HEK293 (cell line): ENCODE results near the gene HEPH.

Source experiments
- CTCF ChIA-PET: fragments of 350-600 bp; formaldehyde crosslinking; extraction: SDS; loops from one replicate; lab custom pipeline; 2021; ENCODE audit warnings: antibody characterized with exemption; lab: Yijun Ruan, JAX
- POLR2A ChIA-PET: fragments of 300-600 bp; formaldehyde crosslinking; extraction: SDS; loops from one replicate; lab custom pipeline; 2020; ENCODE audit warnings: antibody characterized with exemption, inconsistent platforms; lab: Yijun Ruan, JAX
- H3K27ac ChIP-seq: fragments of 200-500 bp; sonication (Bioruptor generic); 2 replicates; pipeline ENCODE4 v1.5.1; 2014; ENCODE audit warnings: low read depth, low read length, control low read depth, inconsistent platforms; ENCODE audit errors: extremely low read depth
- H3K36me3 ChIP-seq, 2 experiments: fragments of 200-500 bp in 1 of 2; sonication (Bioruptor generic) in 1 of 2; 1 replicate in 1 of 2; 2 replicates in 1 of 2; pipeline ENCODE4 v1.5.1; 2014 to 2017; ENCODE audit warnings: inconsistent platforms in 2 of 2, low read length in 2 of 2; ENCODE audit not compliant: control insufficient read depth in 2 of 2, insufficient read depth in 1 of 2
- H3K4me1 ChIP-seq: fragments of 200-500 bp; sonication (Bioruptor generic); 2 replicates; pipeline ENCODE4 v1.5.1; 2014; ENCODE audit warnings: mild to moderate bottlenecking, low read length, inconsistent platforms; ENCODE audit not compliant: control insufficient read depth, insufficient read depth
- H3K4me3 ChIP-seq: 2 replicates; pipeline ENCODE4 v1.5.1; 2011; ENCODE audit warnings: low read depth, mild to moderate bottlenecking, control low read depth, low read length, moderate library complexity
- H3K9me3 ChIP-seq: fragments of 200-500 bp; sonication (Bioruptor generic); 2 replicates; pipeline ENCODE4 v1.5.1; 2014; ENCODE audit warnings: low read depth, low read length, inconsistent platforms; ENCODE audit not compliant: control insufficient read depth, insufficient read depth
- ATF2 ChIP-seq: fragments of 450-650 bp; formaldehyde crosslinking; IDR thresholded peaks from 2 replicates; pipeline ENCODE4 v1.5.1; 2016; ENCODE audit warnings: missing biosample characterization, missing genetic modification characterization, low read depth
- EGR2 ChIP-seq: fragments of 450-650 bp; formaldehyde crosslinking; IDR thresholded peaks from 2 replicates; pipeline ENCODE4 v1.5.1; 2016; ENCODE audit warnings: low read depth, missing biosample characterization, missing genetic modification characterization
- KLF8 ChIP-seq: fragments of 450-650 bp; formaldehyde crosslinking; IDR thresholded peaks from 2 replicates; pipeline ENCODE4 v1.5.1; 2016; ENCODE audit warnings: missing biosample characterization, missing genetic modification characterization
- KLF9 ChIP-seq: fragments of 450-650 bp; formaldehyde crosslinking; IDR thresholded peaks from 2 replicates; pipeline ENCODE4 v1.5.1; 2016; ENCODE audit warnings: missing biosample characterization, missing genetic modification characterization, low read depth
- OSR2 ChIP-seq: fragments of 450-650 bp; formaldehyde crosslinking; IDR thresholded peaks from 2 replicates; pipeline ENCODE4 v1.5.1; 2016; ENCODE audit warnings: missing biosample characterization, missing genetic modification characterization
- TCF7L2 ChIP-seq: IDR thresholded peaks from 2 replicates; pipeline ENCODE4 v1.6.1; 2011; ENCODE audit warnings: low read depth, mild to moderate bottlenecking, inconsistent platforms, low read length, moderate library complexity, borderline replicate concordance
- ZBTB17 ChIP-seq: fragments of 450-650 bp; formaldehyde crosslinking; IDR thresholded peaks from 2 replicates; pipeline ENCODE4 v1.5.1; 2016; ENCODE audit warnings: missing biosample characterization, missing genetic modification characterization
- ZFP37 ChIP-seq: fragments of 450-650 bp; formaldehyde crosslinking; IDR thresholded peaks from 2 replicates; pipeline ENCODE4 v1.5.1; 2016; ENCODE audit warnings: missing biosample characterization, missing genetic modification characterization
- ZNF112 ChIP-seq: fragments of 450-650 bp; formaldehyde crosslinking; IDR thresholded peaks from 2 replicates; pipeline ENCODE4 v1.5.0; 2017; ENCODE audit warnings: missing biosample characterization, missing genetic modification characterization
- ZNF121 ChIP-seq: fragments of 450-650 bp; formaldehyde crosslinking; IDR thresholded peaks from 2 replicates; pipeline ENCODE4 v1.5.1; 2016; ENCODE audit warnings: missing biosample characterization, missing genetic modification characterization
- ZNF146 ChIP-seq: fragments of 450-650 bp; formaldehyde crosslinking; IDR thresholded peaks from 2 replicates; pipeline ENCODE4 v1.5.1; 2016; ENCODE audit warnings: missing biosample characterization, missing genetic modification characterization
- ZNF221 ChIP-seq: fragments of 450-650 bp; formaldehyde crosslinking; IDR thresholded peaks from 2 replicates; pipeline ENCODE4 v1.5.1; 2017; ENCODE audit warnings: missing biosample characterization, missing genetic modification characterization, borderline replicate concordance
- ZNF239 ChIP-seq: fragments of 450-650 bp; formaldehyde crosslinking; IDR thresholded peaks from 2 replicates; pipeline ENCODE4 v1.5.1; 2016; ENCODE audit warnings: missing biosample characterization, missing genetic modification characterization
- ZNF335 ChIP-seq: fragments of 450-650 bp; formaldehyde crosslinking; conservative IDR thresholded peaks from 2 replicates; pipeline ENCODE4 v1.5.1; 2016; ENCODE audit warnings: missing biosample characterization, missing genetic modification characterization
- ZNF350 ChIP-seq: fragments of 450-650 bp; formaldehyde crosslinking; IDR thresholded peaks from 2 replicates; pipeline ENCODE4 v1.5.0; 2017; ENCODE audit warnings: missing biosample characterization, mild to moderate bottlenecking, missing genetic modification characterization
- ZNF394 ChIP-seq: fragments of 450-650 bp; formaldehyde crosslinking; IDR thresholded peaks from 2 replicates; pipeline ENCODE4 v1.5.1; 2016; ENCODE audit warnings: missing biosample characterization, missing genetic modification characterization, mild to moderate bottlenecking, moderate library complexity, borderline replicate concordance
- ZNF433 ChIP-seq: fragments of 450-650 bp; formaldehyde crosslinking; IDR thresholded peaks from 2 replicates; pipeline ENCODE4 v1.5.1; 2016; ENCODE audit warnings: missing biosample characterization, missing genetic modification characterization, low read depth
- ZNF48 ChIP-seq: fragments of 450-650 bp; formaldehyde crosslinking; IDR thresholded peaks from 2 replicates; pipeline ENCODE4 v1.5.1; 2016; ENCODE audit warnings: missing biosample characterization, missing genetic modification characterization
- ZNF571 ChIP-seq: fragments of 450-650 bp; formaldehyde crosslinking; IDR thresholded peaks from 2 replicates; pipeline ENCODE4 v1.5.0; 2017; ENCODE audit warnings: missing biosample characterization, missing genetic modification characterization
- ZNF621 ChIP-seq: fragments of 450-650 bp; formaldehyde crosslinking; IDR thresholded peaks from 2 replicates; pipeline ENCODE4 v1.5.1; 2017; ENCODE audit warnings: missing biosample characterization, missing genetic modification characterization
- ZNF624 ChIP-seq: fragments of 450-650 bp; formaldehyde crosslinking; IDR thresholded peaks from 2 replicates; pipeline ENCODE4 v1.5.1; 2017; ENCODE audit warnings: missing biosample characterization, missing genetic modification characterization
- ZNF626 ChIP-seq: fragments of 450-650 bp; sonication (Bioruptor Pico); formaldehyde crosslinking; IDR thresholded peaks from 2 replicates; pipeline ENCODE4 v1.5.1; 2018; ENCODE audit warnings: missing biosample characterization, missing genetic modification characterization, inconsistent platforms
- ZNF629 ChIP-seq: fragments of 450-650 bp; formaldehyde crosslinking; IDR thresholded peaks from 2 replicates; pipeline ENCODE4 v1.5.1; 2017; ENCODE audit warnings: missing biosample characterization, missing genetic modification characterization
- ZNF707 ChIP-seq: fragments of 450-650 bp; formaldehyde crosslinking; IDR thresholded peaks from 2 replicates; pipeline ENCODE4 v1.5.1; 2016; ENCODE audit warnings: missing biosample characterization, missing genetic modification characterization
- ZSCAN16 ChIP-seq: fragments of 450-650 bp; formaldehyde crosslinking; IDR thresholded peaks from 2 replicates; pipeline ENCODE4 v1.5.1; 2016; ENCODE audit warnings: missing biosample characterization, missing genetic modification characterization
- ZSCAN18 ChIP-seq: fragments of 450-650 bp; formaldehyde crosslinking; IDR thresholded peaks from 2 replicates; pipeline ENCODE4 v1.5.1; 2016; ENCODE audit warnings: missing biosample characterization, missing genetic modification characterization
- TF ChIP-seq, protein P1 (sequence below): fragments of 450-650 bp; formaldehyde crosslinking; IDR thresholded peaks from 2 replicates; pipeline ENCODE4 v1.5.1; 2016; ENCODE audit warnings: missing biosample characterization, missing genetic modification characterization

The HEPH gene

GRCh38 chrX:66203114-66203513 lies 39.1 kb downstream of the HEPH start:
- Histone ChIP-seq H3K4me1 (no peaks in the 10 kb centered on the region), H3K36me3 (no peaks in the 10 kb centered on the region), H3K27ac (no peak overlapping the region), H3K4me3 (no peak overlapping the region), H3K9me3 (no peaks in the 10 kb centered on the region)
- 0 out of 2 replicates have a peak, but pooled peaks have one; percentile 34 for TF ChIP-seq TCF7L2
- TF ChIP-seq ZNF571: no peak
- CTCF ChIA-PET: interaction anchor here (2.5 to 3.1 kb wide), 2 partner anchors 526 to 528 kb away, joined by 10 to 14 read pairs; no protein-coding TSS in a partner anchor
- POLR2A ChIA-PET: no interaction called here

GRCh38 chrX:66221856-66222255 lies 57.8 kb downstream of the HEPH start:
- H3K27ac ChIP-seq: no peak overlapping the region
- no peak overlapping the region for H3K4me3 ChIP-seq
- CTCF ChIA-PET: interaction anchor here (0.6 kb wide), 1 partner anchor 226 kb away, joined by 3 read pairs; no protein-coding TSS in a partner anchor
- no peaks in the 10 kb centered on the region for H3K4me1 ChIP-seq
- POLR2A ChIA-PET: no interaction called here
- no peaks in the 10 kb centered on the region for H3K36me3 ChIP-seq
- TF ChIP-seq ZNF335 (tag by site-specific recombination) (no peak), ZNF629 (no peak), ZNF112 (tag by site-specific recombination) (no peak), ZNF707 (tag by site-specific recombination) (no peak), ZNF626 (tag by site-specific recombination) (no peak), ZNF624 (tag by site-specific recombination) (no peak), KLF9 (tag by site-specific recombination) (no peak), ZSCAN16 (tag by site-specific recombination) (no peak), ATF2 (tag by site-specific recombination) (no peak), ZNF350 (tag by site-specific recombination) (no peak)
- TF ChIP-seq, protein P1, sequence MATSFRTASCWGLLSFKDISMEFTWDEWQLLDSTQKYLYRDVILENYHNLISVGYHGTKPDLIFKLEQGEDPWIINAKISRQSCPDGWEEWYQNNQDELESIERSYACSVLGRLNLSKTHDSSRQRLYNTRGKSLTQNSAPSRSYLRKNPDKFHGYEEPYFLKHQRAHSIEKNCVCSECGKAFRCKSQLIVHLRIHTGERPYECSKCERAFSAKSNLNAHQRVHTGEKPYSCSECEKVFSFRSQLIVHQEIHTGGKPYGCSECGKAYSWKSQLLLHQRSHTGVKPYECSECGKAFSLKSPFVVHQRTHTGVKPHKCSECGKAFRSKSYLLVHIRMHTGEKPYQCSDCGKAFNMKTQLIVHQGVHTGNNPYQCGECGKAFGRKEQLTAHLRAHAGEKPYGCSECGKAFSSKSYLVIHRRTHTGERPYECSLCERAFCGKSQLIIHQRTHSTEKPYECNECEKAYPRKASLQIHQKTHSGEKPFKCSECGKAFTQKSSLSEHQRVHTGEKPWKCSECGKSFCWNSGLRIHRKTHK (tag by site-specific recombination): no peak
- H3K9me3 ChIP-seq: no peaks in the 10 kb centered on the region

GRCh38 chrX:66232296-66232695 lies 68.2 kb downstream of the HEPH start:
- H3K9me3 ChIP-seq: no peaks in the 10 kb centered on the region; the same call in 1 of the 2 replicates
- CTCF ChIA-PET: interaction anchor here (0.7 kb wide), 1 partner anchor 33 kb away, joined by 7 read pairs; no protein-coding TSS in a partner anchor
- POLR2A ChIA-PET: no interaction called here
- no peaks in the 10 kb centered on the region for H3K4me1 ChIP-seq
- no peak overlapping the region for H3K4me3 ChIP-seq
- H3K36me3 ChIP-seq: no peaks in the 10 kb centered on the region
- no peak overlapping the region for H3K27ac ChIP-seq
- TF ChIP-seq ZFP37 (tag by site-specific recombination) (no peak), ZNF621 (tag by site-specific recombination) (no peak), ZNF433 (tag by site-specific recombination) (no peak), ZNF394 (tag by site-specific recombination) (no peak), KLF8 (tag by site-specific recombination) (no peak), OSR2 (tag by site-specific recombination) (no peak), ZNF221 (tag by site-specific recombination) (no peak), EGR2 (tag by site-specific recombination) (no peak), ZNF146 (no peak), ZNF121 (tag by site-specific recombination) (no peak), ZNF48 (tag by site-specific recombination) (no peak), ZBTB17 (tag by site-specific recombination) (no peak), ZNF239 (tag by site-specific recombination) (no peak), ZSCAN18 (no peak), ATF2 (tag by site-specific recombination) (no peak)
